ENCODE measurements around the gene DRAM1. TPM values are rescaled to one million over a fixed set of nuclear protein-coding genes. Genes with fewer than 3 reads are reported as not detected.

Gene DRAM1
- total and polyA plus RNA-seq, 9 of the 15 experiments (the other 6 are each of a cell fraction or from before 2014, with no cell fraction given), result 1.4 to 4.3 (median 2.7) TPM

DNA sequence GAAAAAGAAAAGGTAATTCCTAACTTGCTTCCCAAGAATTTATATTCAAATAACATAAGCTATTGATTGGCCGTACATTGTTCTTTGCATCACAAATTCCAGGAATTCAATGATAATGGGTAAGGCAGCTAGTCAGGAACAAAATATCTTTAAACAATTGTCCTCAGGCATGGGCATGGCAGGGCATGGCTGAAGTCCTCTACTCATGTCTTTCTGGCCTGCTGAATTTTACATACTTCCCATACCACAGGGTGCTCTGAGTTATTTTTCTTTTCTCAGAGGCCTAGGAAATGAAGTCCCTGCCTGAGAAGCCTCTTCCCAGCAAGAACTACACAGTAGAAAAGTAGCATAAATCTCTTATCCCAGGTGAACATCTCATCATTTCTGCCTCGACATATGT, 15.1 kb upstream of the DRAM1 start:
- Histone ChIP-seq H3K27me3 (ENCODE audit: control insufficient read depth in 2 of 2, insufficient read depth in 2 of 2, low read length in 2 of 2) (no peaks in the 10 kb centered on the region), H3K9me1 (ENCODE audit: control insufficient read depth, insufficient read depth, low read length) (no peaks in the 10 kb centered on the region), H3K4me3 (no peak overlapping the region), H3K36me3 (ENCODE audit: control insufficient read depth, insufficient read depth, low read length) (no peaks in the 10 kb centered on the region), H3K79me2 (ENCODE audit: control insufficient read depth, insufficient read depth, low read length) (no peaks in the 10 kb centered on the region), H3K9ac (ENCODE audit: insufficient read depth in 1 of 2, low read depth in 2 of 2, low read length in 2 of 2) (no peak overlapping the region), H3K4me2 (ENCODE audit: insufficient read depth, low read length) (no peak overlapping the region), H3K9me3 (replicated peaks; ENCODE audit: control insufficient read depth, insufficient read depth, low read depth, low read length) (0 out of 2 replicates have a peak, but pooled peaks cover 2% of the 10 kb centered on the region), H3K4me1 (replicated peaks in 1 of 2; ENCODE audit: control insufficient read depth in 2 of 2, insufficient read depth in 2 of 2, low read length in 2 of 2) (peaks cover 10 to 14% of the 10 kb centered on the region in 2 experiments; a peak in 3 of 5 replicates), H4K20me1 (replicated peaks; ENCODE audit: control insufficient read depth, insufficient read depth, low read length) (no peaks in the 10 kb centered on the region), H3K27ac (ENCODE audit: extremely low read depth, low read depth, low read length) (no peak overlapping the region), H2AFZ (ENCODE audit: low read depth, low read length) (no peak overlapping the region)
- in situ Hi-C loops (cut with MboI) (no loop called here), intact Hi-C loops (cut with micrococcal nuclease) (no loop called here)
- TF ChIP-seq PTTG1 (tag; IDR thresholded peaks at IDR 0.05; ENCODE audit: low read depth) (no peak), ZNF274 (IDR thresholded peaks at IDR 0.05; ENCODE audit: borderline replicate concordance, low read depth, low read length) (no peak)
- no peak for DNase-seq (ENCODE audit: extremely low read depth in 1 of 4, low spot score in 3 of 4)
- ATAC-seq, result no peak
- no peak for FAIRE-seq
- 59% methylated on average over 2 of the region's 2 CpGs for WGBS (ENCODE audit: insufficient coverage, low coverage, missing lambda C conversion rate)
- POLR2A ChIA-PET, result interaction anchor here (0.6 kb wide), 1 partner anchor 137 kb away, joined by 3 read pairs; no protein-coding TSS in a partner anchor
- no TSS peak for BruUV-seq (replicated peaks)
- CTCF ChIA-PET (ENCODE audit: low intra/inter-chr PET ratio), result no interaction called here

DNA sequence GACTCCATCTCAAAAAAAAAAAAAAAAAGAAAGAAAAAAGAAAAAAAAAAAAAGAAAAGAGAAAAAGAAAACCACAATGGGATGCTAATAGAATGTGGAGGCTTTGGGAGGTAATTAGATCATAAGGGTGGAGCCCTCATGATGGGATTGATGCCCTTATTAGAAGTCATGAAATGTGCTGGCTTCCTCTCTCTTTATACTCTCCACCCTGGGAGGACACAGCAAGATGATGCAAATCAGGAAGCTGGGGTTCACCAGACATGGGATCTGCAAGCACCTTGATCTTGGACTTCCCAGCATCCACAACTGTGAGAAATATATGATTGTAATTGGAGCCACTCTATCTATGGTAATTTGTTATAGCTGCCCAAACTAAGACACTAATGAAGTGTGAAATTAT, 13.4 kb upstream of the DRAM1 start:
- Histone ChIP-seq H3K27me3 (ENCODE audit: control insufficient read depth in 2 of 2, insufficient read depth in 2 of 2, low read length in 2 of 2) (no peaks in the 10 kb centered on the region), H3K79me2 (ENCODE audit: control insufficient read depth, insufficient read depth, low read length) (no peaks in the 10 kb centered on the region), H4K20me1 (replicated peaks; ENCODE audit: control insufficient read depth, insufficient read depth, low read length) (no peaks in the 10 kb centered on the region), H2AFZ (ENCODE audit: low read depth, low read length) (no peak overlapping the region), H3K4me2 (ENCODE audit: insufficient read depth, low read length) (no peak overlapping the region), H3K36me3 (ENCODE audit: control insufficient read depth, insufficient read depth, low read length) (no peaks in the 10 kb centered on the region), H3K9me3 (replicated peaks; ENCODE audit: control insufficient read depth, insufficient read depth, low read depth, low read length) (0 out of 2 replicates have a peak, but pooled peaks cover 2% of the 10 kb centered on the region), H3K9ac (ENCODE audit: insufficient read depth in 1 of 2, low read depth in 2 of 2, low read length in 2 of 2) (no peak overlapping the region), H3K4me3 (no peak overlapping the region), H3K9me1 (ENCODE audit: control insufficient read depth, insufficient read depth, low read length) (no peaks in the 10 kb centered on the region), H3K4me1 (replicated peaks in 1 of 2; ENCODE audit: control insufficient read depth in 2 of 2, insufficient read depth in 2 of 2, low read length in 2 of 2) (peaks cover 8 to 9% of the 10 kb centered on the region in 2 experiments; a peak in 3 of 5 replicates), H3K27ac (ENCODE audit: extremely low read depth, low read depth, low read length) (no peak overlapping the region)
- in situ Hi-C loops (cut with MboI) (no loop called here), intact Hi-C loops (cut with micrococcal nuclease) (no loop called here)
- CTCF ChIA-PET (ENCODE audit: low intra/inter-chr PET ratio), result no interaction called here
- FAIRE-seq (no peak), ATAC-seq (no peak), DNase-seq (ENCODE audit: extremely low read depth in 1 of 4, low spot score in 3 of 4) (no peak)
- TF ChIP-seq TAF9B (IDR thresholded peaks at IDR 0.05; ENCODE audit: partially characterized antibody), result no peak
- TF ChIP-seq DPF2 (IDR thresholded peaks at IDR 0.05), result no peak
- no peak for TF ChIP-seq CEBPB (tag; IDR thresholded peaks at IDR 0.05)
- no peak for TF ChIP-seq HDAC6 (IDR thresholded peaks at IDR 0.05; ENCODE audit: low read depth, low read length)
- TF ChIP-seq PTBP1 (IDR thresholded peaks at IDR 0.05; ENCODE audit: low read depth, low read length), result no peak
- no peak for TF ChIP-seq U2AF2 (optimal IDR thresholded peaks at IDR 0.05; ENCODE audit: low read depth, low read length)
- TF ChIP-seq RBM39 (optimal IDR thresholded peaks at IDR 0.05; ENCODE audit: low read depth, low read length), result no peak
- POLR2A ChIA-PET, result interaction anchor here (0.6 to 0.8 kb wide), 2 partner anchors 25 to 463 kb away, joined by 3 to 5 read pairs; no protein-coding TSS in a partner anchor
- BruUV-seq (replicated peaks), result no TSS peak

Data from K562 (cell line).